Measurements from ENCODE around the gene LENG9.
A peak's percentile ranks its signal among the peaks of the same experiment; 100 is the strongest.

The LENG9 gene

DNA sequence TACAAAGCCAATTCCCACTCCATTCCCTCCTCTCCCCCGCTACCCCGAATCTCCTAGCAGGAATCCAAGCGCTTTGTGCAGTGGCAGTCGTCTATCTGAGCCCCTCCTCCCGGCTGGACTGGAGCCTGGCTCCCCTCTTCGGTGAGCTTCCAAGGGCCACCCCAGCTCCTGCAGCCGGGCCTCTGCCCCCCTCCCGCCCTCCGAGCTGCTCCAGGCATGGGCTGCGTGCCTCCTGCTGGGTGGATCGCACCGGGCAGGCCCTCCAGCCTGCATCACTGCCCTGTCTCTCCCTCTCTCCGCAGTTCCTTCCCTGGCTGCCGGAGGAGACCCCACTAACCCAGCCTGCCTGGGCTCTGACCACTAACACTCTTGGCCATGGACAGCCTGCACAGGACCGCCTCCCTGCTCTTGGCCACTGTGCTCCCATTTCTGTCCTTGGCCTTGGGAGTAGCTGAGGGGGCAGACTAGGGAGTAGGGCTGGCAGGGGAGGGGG lies 27.5 kb downstream of the LENG9 start:
- DNase-seq: no peak

DNA sequence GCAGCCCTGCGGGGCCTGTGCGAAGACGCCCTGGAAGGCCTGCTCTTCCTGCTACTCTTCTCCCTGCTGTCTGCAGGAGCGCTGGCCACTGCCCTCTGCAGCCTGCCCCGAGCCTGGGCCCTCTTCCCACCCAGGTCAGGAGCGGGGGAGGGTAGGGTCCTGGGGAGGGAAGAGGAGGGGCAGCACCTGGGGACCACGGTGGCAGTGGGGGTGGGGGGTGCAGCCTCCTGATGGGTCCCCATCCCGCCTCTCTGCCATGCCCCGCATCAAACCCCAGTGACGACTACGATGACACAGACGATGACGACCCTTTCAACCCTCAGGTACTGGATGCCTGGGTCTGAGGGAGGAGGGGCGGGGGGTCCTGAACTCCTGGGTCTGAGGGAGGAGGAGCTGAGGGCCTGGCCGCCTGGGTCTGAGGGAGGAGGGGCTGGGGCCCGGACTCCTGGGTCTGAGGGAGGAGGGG lies 28.0 kb downstream of the LENG9 start:
- no peak for DNase-seq

- DNase-seq: no peak
These were observed 28.7 kb downstream of the LENG9 start for GRCh38 chr19:54434873-54435214.

DNA sequence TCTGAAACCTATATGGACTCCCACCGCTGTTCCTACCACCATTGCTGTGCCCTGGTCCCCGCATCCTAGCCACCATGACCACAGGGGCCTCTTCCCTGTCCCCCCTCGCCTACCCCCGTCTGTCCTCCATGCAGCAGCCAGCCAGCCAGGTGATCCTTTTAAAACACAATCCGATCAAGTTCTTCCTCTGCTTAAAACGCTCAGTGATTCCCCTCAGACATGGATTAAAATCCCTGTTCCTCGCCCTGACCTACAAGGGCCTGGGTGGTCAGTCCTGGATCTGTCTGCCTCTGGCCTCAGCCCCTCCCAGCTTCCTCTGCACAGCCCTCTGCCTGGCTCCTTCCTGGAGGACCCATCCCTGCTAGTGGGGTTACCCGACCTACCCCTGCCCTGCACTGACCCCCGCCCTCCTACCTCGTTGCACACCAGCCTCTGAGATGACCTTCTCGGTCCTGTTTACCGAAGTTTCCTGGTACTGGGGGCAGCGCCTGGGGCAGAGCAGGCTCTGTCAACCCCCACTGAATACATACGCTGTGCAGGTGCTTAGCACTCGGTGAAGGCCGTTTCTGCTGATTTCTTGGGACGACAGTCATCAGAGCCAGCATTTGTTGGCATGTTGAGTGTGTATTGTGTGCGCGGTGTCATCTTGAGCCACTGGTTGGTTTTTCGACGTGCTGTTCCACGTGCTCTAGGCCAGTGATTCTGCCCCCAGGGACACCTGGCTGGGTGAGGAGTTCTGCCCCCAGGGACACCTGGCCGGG lies 29.3 kb downstream of the LENG9 start:
- no peak for DNase-seq

- DNase-seq: no peak
These were observed 29.9 kb downstream of the LENG9 start for GRCh38 chr19:54433697-54434096.

DNA sequence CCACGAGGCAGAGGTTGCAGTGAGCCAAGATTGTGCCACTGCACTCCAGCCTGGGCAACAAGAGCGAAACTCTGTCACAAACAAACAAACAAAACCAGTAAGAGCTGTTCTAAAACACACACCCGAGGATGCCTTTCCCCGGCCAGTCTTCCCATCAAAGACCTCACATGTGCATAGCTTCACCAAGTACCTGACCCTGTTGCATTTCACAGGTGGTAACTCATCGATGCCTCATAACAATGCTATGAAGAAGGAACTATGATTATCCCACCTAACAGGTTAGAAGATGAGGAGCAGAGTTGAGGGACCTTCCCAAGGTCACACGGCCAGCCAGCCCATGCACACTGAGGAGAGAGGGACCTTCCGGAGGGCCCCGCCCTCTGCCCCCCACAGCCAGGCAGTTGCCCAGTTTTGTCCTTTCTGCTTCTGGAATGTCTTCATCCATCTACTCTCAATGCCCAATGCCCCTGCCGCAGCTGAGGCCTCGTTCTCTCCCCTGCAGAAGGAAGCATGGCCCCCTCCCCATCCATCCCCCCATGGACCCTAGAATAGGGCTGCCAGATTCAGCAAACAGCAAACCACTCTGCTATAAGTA lies 31.3 kb downstream of the LENG9 start:
- no peak for DNase-seq

DNA sequence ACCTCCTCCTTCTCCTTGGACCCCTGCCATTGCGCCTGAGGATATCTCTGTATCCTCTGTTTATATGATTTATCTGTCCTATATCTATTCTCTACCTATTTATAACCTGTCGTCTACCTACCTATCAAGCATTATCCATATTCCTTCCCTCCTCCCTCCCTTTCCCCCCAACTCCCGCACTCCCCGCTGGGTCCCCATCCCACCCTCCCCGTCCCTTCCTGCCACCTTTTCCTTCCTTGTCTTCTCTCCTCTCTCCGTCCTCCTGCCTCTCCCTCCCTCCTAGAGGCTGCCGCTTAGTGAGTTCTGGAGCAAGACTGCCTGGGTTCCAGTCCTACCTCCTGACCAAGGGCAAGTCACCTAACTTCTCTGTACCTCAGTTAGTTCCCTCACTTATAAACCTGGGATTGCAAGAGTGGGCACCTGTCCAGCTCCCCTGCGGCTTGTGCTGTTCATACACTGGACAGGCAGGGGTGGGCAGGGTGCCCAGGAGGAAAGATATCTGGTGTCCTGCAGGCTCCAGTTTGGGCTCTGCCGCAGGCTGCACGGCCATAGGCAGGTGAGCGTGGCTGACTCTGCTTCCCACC lies 32.2 kb downstream of the LENG9 start:
- no peak for DNase-seq

DNA sequence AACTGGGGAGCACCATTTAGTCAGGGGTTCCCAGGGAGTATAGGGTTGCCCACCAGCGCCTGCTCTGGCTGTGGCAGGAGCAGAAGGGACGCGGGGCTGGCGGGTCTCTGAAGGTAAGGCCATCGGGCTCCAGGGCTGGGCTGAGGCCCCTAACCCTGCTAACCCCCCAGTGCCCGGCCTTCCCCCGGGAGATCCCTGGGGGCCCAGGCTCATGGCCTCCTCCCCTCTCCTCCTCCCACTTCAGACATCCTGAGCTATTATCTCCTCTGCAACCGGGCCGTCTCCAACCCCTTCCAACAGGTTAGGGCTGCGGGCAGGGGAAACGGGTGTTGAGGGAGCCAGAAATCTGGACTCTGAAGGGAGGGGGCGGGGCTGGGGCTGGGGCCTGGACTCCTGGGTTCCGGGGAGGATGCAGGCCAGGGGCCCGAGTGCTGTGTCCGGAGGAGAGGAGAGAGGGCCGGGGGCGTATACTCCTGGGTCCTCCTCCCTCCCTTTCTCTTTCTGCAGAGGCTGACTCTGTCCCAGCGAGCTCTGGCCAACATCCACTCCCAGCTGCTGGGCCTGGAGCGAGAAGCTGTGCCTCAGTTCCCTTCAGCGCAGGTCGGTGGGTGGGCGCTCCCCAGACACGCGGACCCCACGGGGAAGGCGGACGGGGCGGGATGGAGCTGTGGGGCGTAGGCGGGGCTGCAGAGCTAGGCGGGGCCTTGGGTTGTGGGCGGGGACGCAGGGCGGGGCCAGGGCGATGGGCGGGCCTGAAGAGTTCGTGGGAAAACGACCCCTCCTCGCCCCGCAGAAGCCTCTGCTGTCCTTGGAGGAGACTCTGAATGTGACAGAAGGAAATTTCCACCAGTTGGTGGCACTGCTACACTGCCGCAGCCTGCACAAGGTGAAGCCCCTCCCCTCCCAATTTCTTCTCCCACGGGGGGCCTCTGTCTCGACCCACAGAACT lies 33.0 kb downstream of the LENG9 start:
- DNase-seq: peak in 2 of 5 experiments; percentile 35 to 43

- no peak for DNase-seq
These were observed 33.9 kb downstream of the LENG9 start for GRCh38 chr19:54429545-54430227.

DNA sequence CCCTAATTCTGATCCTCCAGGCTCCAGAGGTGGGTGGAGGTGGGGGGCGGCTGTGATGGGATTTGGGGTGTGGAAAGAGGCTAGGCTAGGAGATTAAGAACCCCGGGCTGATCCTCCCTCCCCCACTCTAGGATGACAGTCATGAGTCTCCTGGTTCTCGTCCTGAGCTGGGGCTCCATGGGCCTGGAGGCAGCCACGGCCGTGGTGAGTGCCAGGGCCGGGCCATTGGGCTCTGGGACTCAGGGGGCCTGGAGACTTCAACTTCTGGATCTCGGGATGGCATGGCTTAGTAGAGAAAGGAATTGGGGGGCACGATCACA lies 34.4 kb downstream of the LENG9 start:
- no peak for DNase-seq

- DNase-seq: no peak
These were observed 35.0 kb downstream of the LENG9 start for GRCh38 chr19:54428323-54429175.

DNA sequence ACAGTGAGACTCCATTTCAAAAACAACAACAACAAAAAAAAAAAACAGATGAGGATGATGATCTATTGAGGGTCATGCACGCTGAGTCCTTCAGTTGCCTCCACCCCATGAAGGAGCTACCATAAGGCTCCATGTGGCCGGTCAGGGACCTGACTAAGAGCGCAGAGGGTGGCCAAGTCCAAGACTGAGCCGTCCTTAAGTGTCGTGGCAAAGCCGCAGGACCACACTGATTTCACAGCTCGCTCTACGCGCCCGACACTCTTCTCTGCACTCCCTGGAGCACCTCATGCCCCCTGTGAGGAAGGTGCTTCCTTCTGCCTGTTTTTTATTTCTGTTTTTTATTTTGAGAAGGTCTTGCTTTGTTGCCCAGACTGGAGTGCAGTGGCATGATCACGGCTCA lies 36.0 kb downstream of the LENG9 start:
- DNase-seq: no peak

DNA sequence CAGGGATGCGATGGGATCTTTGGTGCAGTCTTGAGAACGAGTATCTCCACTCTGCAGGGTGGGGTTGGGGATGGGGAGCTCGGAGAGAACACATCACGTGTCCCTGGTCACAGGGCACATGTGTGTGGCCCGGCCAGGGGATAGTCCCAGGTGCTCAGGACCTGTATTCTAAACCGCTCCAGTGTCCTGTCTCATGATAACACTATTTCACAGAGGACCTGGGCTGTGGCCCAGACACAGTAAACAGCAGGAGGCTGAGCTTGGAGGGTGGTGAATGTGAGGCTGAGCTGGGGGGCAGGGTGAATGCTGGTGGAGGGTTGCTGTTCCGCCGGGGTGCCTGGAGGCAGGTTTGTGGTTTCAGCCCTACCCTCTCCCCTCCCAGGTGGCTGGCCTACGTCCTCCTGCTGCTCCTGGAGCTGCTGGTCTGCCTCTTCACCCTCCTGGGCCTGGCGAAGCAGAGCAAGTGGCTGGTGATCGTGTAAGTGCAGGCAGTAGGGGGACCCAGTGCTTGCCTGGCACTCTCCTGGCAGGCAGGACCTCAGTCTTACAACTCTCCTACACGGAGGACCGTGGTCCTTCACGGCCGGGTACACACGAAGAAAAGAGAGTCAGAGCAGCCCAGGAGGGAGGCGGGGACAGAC lies 37.2 kb downstream of the LENG9 start:
- no peak for DNase-seq

DNA sequence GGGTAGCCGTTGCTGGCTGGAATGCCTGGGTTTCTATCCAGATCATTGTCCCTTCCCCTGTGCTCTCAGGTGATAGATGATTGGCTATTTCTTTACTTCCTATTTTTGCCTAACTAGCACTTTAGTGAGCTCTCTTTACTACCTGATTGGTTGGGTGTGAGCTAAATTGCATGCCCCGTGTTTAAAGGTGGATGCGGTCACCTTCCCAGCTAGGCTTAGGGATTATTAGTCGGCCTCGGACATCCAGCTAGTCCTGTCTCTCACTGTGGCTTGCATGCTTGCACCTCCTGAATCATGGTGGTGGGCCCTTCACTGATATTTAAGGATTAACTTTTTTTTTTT lies 38.2 kb downstream of the LENG9 start:
- no peak for DNase-seq

DNA sequence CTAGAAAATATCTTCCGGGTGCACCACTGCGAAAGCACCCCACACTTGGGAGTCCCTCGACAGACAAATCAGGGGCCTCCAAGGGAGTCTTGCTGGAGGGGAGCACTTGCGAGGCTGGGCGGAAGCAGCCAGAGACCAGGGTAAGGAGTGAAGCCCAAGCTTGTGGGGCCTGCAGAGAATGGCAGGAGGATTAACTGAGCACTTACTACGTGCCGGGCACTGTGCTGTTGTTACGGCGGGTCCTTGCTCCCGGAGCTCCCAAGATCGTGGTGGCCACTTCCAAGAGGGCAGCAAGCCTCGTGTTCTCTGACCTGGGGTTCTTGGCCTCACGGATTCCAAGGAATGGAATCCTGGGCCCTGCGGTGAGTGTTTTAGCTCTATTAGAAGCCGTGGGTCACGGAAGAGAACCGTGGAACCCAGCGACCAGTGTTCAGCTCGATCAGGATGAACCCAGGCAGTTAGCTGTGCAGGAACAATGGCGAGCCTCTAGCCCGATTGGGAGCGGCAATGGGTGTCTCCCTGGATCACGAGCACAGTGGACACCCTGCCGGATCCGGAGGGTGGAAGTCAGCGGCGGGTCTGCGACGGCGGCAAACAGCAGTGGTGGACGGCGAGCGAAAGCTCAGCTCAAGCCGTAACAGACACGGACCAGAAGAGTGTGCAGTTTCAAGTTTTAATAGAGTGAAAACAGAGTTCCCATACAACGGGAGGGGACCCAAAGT lies 38.8 kb downstream of the LENG9 start:
- DNase-seq: no peak

- DNase-seq: no peak
These were observed 39.4 kb downstream of the LENG9 start for GRCh38 chr19:54424201-54424600.

GRCh38 chr19:54422136-54422535 lies 41.4 kb downstream of the LENG9 start:
- DNase-seq: no peak

DNA sequence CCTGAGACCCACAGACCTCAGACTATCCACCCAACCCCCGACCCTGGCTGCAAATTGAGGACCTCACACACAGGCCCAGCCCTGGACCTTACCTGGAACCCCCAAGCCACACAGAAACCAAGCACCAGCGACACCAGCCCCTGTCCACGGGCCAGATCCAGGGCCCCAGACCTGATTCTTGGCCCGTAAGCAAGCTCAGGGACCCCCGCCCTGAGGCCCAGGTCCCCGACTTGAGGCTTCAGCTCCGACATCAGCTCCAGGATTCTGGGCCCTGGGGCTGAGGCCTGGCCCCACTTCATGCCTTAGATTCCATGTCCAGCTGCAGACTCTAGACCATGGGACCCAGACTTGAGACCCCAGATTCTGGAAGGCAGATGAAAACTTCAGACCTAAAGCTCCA lies 42.1 kb downstream of the LENG9 start:
- no peak for DNase-seq

GRCh38 chr19:54421169-54421516 lies 42.4 kb downstream of the LENG9 start:
- no peak for DNase-seq

DNA sequence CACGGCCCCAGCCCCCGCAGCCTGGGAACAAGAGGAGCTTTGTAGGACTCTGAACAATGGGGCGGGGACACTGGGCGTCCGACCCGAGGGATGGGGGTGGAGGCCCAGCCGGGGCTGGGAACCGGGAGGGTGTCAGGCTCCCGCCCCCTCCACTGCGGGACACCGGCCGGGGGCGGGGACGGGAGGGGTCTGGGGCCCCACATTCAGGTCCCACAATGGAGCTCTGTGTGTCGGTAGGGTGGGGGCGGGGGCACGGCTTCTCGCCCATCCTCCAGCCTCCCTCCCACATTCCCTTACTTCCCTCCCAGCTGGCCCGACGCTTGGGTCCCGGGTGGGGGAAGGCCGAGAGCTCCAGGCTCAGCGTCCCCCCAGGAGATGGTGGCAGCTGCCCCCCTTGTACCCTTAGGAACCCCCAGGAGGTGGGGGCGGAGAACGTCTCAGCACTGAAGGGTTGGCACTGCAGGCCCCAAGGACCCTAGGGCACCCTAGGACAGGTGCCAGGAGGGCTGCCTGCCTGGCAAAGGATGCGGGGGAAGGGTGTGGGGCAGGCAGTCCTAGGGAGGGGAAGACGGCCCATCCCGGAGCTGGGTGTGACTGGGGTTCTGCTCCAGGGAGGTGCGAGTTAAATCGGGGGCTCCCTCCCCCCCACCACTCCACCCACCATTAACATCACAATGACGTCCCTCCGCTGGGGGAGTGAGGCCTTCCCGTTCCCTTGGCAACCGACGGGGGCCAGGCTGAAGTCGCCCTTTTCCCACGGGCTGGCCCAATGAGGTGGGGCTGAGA lies 43.0 kb downstream of the LENG9 start:
- DNase-seq: no peak

Measured in T-helper 2 cell (primary cell).